CD4-positive, alpha-beta T cell (primary cell): Measurements from ENCODE around the gene FOXC1. TPM values are rescaled to one million over a fixed set of nuclear protein-coding genes. Genes with fewer than 3 reads are reported as not detected.

Experiments used
- ATAC-seq: fragments of 200-7000 bp; cut with Tn5 transposase; one replicate; pipeline ENCODE4 v1.10.0; 2022; ENCODE audit warnings: mild to moderate bottlenecking; ENCODE audit not compliant: poor library complexity
- CTCF ChIA-PET: fragments of 350-600 bp; sonication (Branson Sonifier 250); formaldehyde crosslinking; loops from one replicate; lab custom pipeline; 2021; ENCODE audit warnings: antibody characterized with exemption, inconsistent platforms; lab: Charles Lee
- POLR2A ChIA-PET: fragments of 350-600 bp; sonication (Branson Sonifier 250); formaldehyde crosslinking; loops from one replicate; lab custom pipeline; 2021; ENCODE audit warnings: antibody characterized with exemption, inconsistent platforms; lab: Charles Lee
- DNase-seq, 14 experiments: peaks; one replicate each; pipeline ENCODE4 v3.0.0-alpha.2; 2013 to 2020; ENCODE audit warnings: mixed read lengths in 2 of 14
- H3K27ac ChIP-seq, 2 donors: one replicate each; pipeline versions ENCODE4 v1.5.1 to v1.7.0; 2013; ENCODE audit warnings: low read length in 2 of 2, low read depth in 1 of 2, mild to moderate bottlenecking in 1 of 2
- H3K27me3 ChIP-seq, 2 experiments: 1 replicate in 1 of 2; 2 replicates in 1 of 2; pipeline versions ENCODE4 v1.6.1 to v1.7.0; 2013; ENCODE audit warnings: low read length in 2 of 2, control low read depth in 1 of 2, mild to moderate bottlenecking in 1 of 2, moderate library complexity in 1 of 2; ENCODE audit not compliant: insufficient read depth in 2 of 2, control insufficient read depth in 1 of 2
- H3K36me3 ChIP-seq: one replicate; pipeline ENCODE4 v1.6.1; 2013; ENCODE audit warnings: low read length, control low read depth; ENCODE audit not compliant: insufficient read depth
- H3K4me1 ChIP-seq: one replicate; pipeline ENCODE4 v1.6.1; 2013; ENCODE audit warnings: low read length, control low read depth; ENCODE audit not compliant: insufficient read depth
- H3K4me3 ChIP-seq: one replicate; pipeline ENCODE4 v1.5.1; 2013; ENCODE audit warnings: mild to moderate bottlenecking, low read length, moderate library complexity
- H3K9me3 ChIP-seq, 2 experiments: 1 replicate in 1 of 2; 2 replicates in 1 of 2; pipeline versions ENCODE4 v1.6.1 to v1.7.0; 2013; ENCODE audit warnings: low read length in 2 of 2, mild to moderate bottlenecking in 2 of 2, control low read depth in 1 of 2, moderate library complexity in 1 of 2; ENCODE audit not compliant: control insufficient read depth in 1 of 2, insufficient read depth in 1 of 2
- H3K27ac Mint-ChIP-seq: one replicate; pipeline ENCODE4 v1.8.0; 2020; ENCODE audit warnings: mixed read lengths
- H3K27me3 Mint-ChIP-seq: one replicate; pipeline ENCODE4 v1.8.0; 2021; ENCODE audit warnings: mixed read lengths
- H3K36me3 Mint-ChIP-seq: one replicate; pipeline ENCODE4 v1.8.0; 2021; ENCODE audit warnings: low read depth, mixed read lengths
- H3K4me1 Mint-ChIP-seq: one replicate; pipeline ENCODE4 v1.8.0; 2021; ENCODE audit warnings: low read depth, mixed read lengths
- H3K4me3 Mint-ChIP-seq: one replicate; pipeline ENCODE4 v1.8.0; 2020; ENCODE audit warnings: mild to moderate bottlenecking, mixed read lengths
- H3K9me3 Mint-ChIP-seq: one replicate; pipeline ENCODE4 v1.8.0; 2020; ENCODE audit warnings: mixed read lengths
- CTCF ChIP-seq: fragments of 200-600 bp; IDR thresholded peaks from one replicate; pipeline ENCODE4 v1.8.0; 2022; ENCODE audit warnings: antibody characterized with exemption, mild to moderate bottlenecking
- intact Hi-C, 2 experiments: fragments of 100-400 bp; cut with DNase I in 1 of 2; cut with micrococcal nuclease in 1 of 2; formaldehyde crosslinking; loops; one replicate each; pipeline versions ENCODE4 v1.15.1 to v1.9.0; 2023 to 2025; cut with DNase I, micrococcal nuclease
- total RNA-seq, 174 experiments: library from RNA in 2 of 174; stranded (reverse) in 2 of 174; gene quantifications; one replicate each; pipeline ENCODE4 v1.2.3 and lab custom pipeline; 2021 to 2026

FOXC1 gene
- total RNA-seq, 2 experiments from 2014 or later, result not detected

GRCh38 chr6:1597924-1598323 is 11.8 kb upstream of the FOXC1 start:
- intact Hi-C loops, result loop anchor here (2.0 kb wide), 5 partner anchors 507 to 1153 kb away; partner anchors contain the start of gene MYLK4 (in 1 of the 2)
- Histone ChIP-seq H3K27ac (no peak overlapping the region), H3K9me3 (peaks cover 0 to 4% of the 10 kb centered on the region in 2 experiments), H3K4me3 (no peak overlapping the region), H3K36me3 (no peaks in the 10 kb centered on the region), H3K4me1 (peaks cover 8% of the 10 kb centered on the region), H3K27me3 (peaks cover 44 to 61% of the 10 kb centered on the region in 2 experiments)
- peaks cover 76% of the 10 kb centered on the region for H3K27me3 Mint-ChIP-seq
- no peak overlapping the region for H3K4me3 Mint-ChIP-seq
- H3K9me3 Mint-ChIP-seq, result no peaks in the 10 kb centered on the region
- no peaks in the 10 kb centered on the region for H3K36me3 Mint-ChIP-seq
- ATAC-seq, result no peak
- ChIA-PET CTCF (interaction anchor here (1.1 to 1.5 kb wide), 2 partner anchors 74 to 1037 kb away, joined by 3 read pairs; no protein-coding TSS in a partner anchor), POLR2A (no interaction called here)
- H3K4me1 Mint-ChIP-seq, result peaks cover 8% of the 10 kb centered on the region
- no peak for DNase-seq
- no peak for TF ChIP-seq CTCF
- H3K27ac Mint-ChIP-seq, result no peak overlapping the region

- ChIA-PET POLR2A (no interaction called here), CTCF (interaction anchor here (1.1 kb wide), 1 partner anchor 1036 kb away, joined by 3 read pairs; no protein-coding TSS in a partner anchor)
- no peaks in the 10 kb centered on the region for H3K36me3 ChIP-seq
- Mint-ChIP-seq H3K4me1 (peaks cover 8% of the 10 kb centered on the region), H3K27me3 (peaks cover 79% of the 10 kb centered on the region), H3K4me3 (no peak overlapping the region), H3K27ac (no peak overlapping the region), H3K9me3 (no peaks in the 10 kb centered on the region), H3K36me3 (no peaks in the 10 kb centered on the region)
- peaks cover 46 to 66% of the 10 kb centered on the region in 2 experiments for H3K27me3 ChIP-seq
- intact Hi-C loops, result no loop called here
- ATAC-seq (no peak), DNase-seq (no peak)
- no peak overlapping the region for H3K27ac ChIP-seq
- no peak for TF ChIP-seq CTCF
- no peak overlapping the region for H3K4me3 ChIP-seq
- peaks cover 8% of the 10 kb centered on the region for H3K4me1 ChIP-seq
- peaks cover 0 to 4% of the 10 kb centered on the region in 2 experiments for H3K9me3 ChIP-seq
Measured at GRCh38 chr6:1598433-1598832, 11.3 kb upstream of the FOXC1 start.

GRCh38 chr6:1598886-1599285 is 10.8 kb upstream of the FOXC1 start:
- no peaks in the 10 kb centered on the region for H3K36me3 ChIP-seq
- Mint-ChIP-seq H3K9me3 (no peaks in the 10 kb centered on the region), H3K36me3 (no peaks in the 10 kb centered on the region), H3K27ac (no peak overlapping the region), H3K27me3 (peaks cover 80% of the 10 kb centered on the region), H3K4me3 (no peak overlapping the region), H3K4me1 (peaks cover 8% of the 10 kb centered on the region)
- no peak overlapping the region for H3K27ac ChIP-seq
- peaks cover 49 to 71% of the 10 kb centered on the region in 2 experiments for H3K27me3 ChIP-seq
- H3K9me3 ChIP-seq, result peaks cover 0 to 4% of the 10 kb centered on the region in 2 experiments
- peaks cover 8% of the 10 kb centered on the region for H3K4me1 ChIP-seq
- ChIA-PET CTCF (no interaction called here), POLR2A (no interaction called here)
- no peak for TF ChIP-seq CTCF
- no peak overlapping the region for H3K4me3 ChIP-seq
- no peak for DNase-seq
- no peak for ATAC-seq
- intact Hi-C loops, result no loop called here
